Mesenchymal stem cell (in vitro differentiated cells and primary cell): ENCODE data around the gene GNG7.

Experiments used
- DNase-seq: peaks from one replicate; pipeline ENCODE4 v3.0.0-alpha.2; 2013
- H2AFZ ChIP-seq: one replicate; pipeline ENCODE4 v1.6.1; 2013; ENCODE audit warnings: low read depth, mild to moderate bottlenecking, control low read depth, inconsistent platforms, low read length, moderate library complexity
- H2AK5ac ChIP-seq: 2 replicates; pipeline ENCODE4 v1.6.1; 2013; ENCODE audit warnings: low read length, moderate library complexity, mild to moderate bottlenecking, inconsistent platforms; ENCODE audit not compliant: severe bottlenecking
- H2BK120ac ChIP-seq: one replicate; pipeline ENCODE4 v1.6.1; 2013; ENCODE audit warnings: low read depth, mild to moderate bottlenecking, inconsistent platforms, low read length, moderate library complexity
- H2BK12ac ChIP-seq, 2 experiments: one replicate each; pipeline ENCODE4 v1.6.1; 2013; ENCODE audit warnings: inconsistent platforms in 2 of 2, low read length in 2 of 2, mild to moderate bottlenecking in 2 of 2, moderate library complexity in 2 of 2, control low read depth in 1 of 2
- H2BK15ac ChIP-seq: one replicate; pipeline ENCODE4 v1.6.1; 2013; ENCODE audit warnings: mild to moderate bottlenecking, low read depth, inconsistent platforms; ENCODE audit not compliant: poor library complexity, severe bottlenecking
- H2BK5ac ChIP-seq: 2 replicates; pipeline ENCODE4 v1.6.1; 2013; ENCODE audit warnings: low read depth, mild to moderate bottlenecking, low read length, control low read depth, inconsistent platforms; ENCODE audit not compliant: poor library complexity, severe bottlenecking
- H3K14ac ChIP-seq, 2 experiments: one replicate each; pipeline ENCODE4 v1.6.1; 2013; ENCODE audit warnings: inconsistent platforms in 2 of 2, low read length in 2 of 2, control low read depth in 1 of 2, mild to moderate bottlenecking in 1 of 2, moderate library complexity in 1 of 2
- H3K18ac ChIP-seq, 2 experiments: one replicate each; pipeline ENCODE4 v1.6.1; 2013; ENCODE audit warnings: inconsistent platforms in 2 of 2, low read length in 2 of 2, control low read depth in 1 of 2, low read depth in 1 of 2, mild to moderate bottlenecking in 1 of 2
- H3K23ac ChIP-seq, 2 experiments: one replicate each; pipeline ENCODE4 v1.6.1; 2013; ENCODE audit warnings: inconsistent platforms in 2 of 2, low read length in 2 of 2, mild to moderate bottlenecking in 2 of 2, moderate library complexity in 2 of 2, control low read depth in 1 of 2
- H3K27ac ChIP-seq: 2 replicates; pipeline ENCODE4 v1.5.1; 2013; ENCODE audit warnings: mild to moderate bottlenecking, moderate library complexity, low read length, control low read depth, inconsistent platforms; ENCODE audit not compliant: poor library complexity, severe bottlenecking
- H3K27me3 ChIP-seq, 2 experiments: 2 replicates each; pipeline versions ENCODE4 v1.6.1 to v1.7.0; 2013; ENCODE audit warnings: low read length in 2 of 2, mild to moderate bottlenecking in 2 of 2, moderate library complexity in 2 of 2, control low read depth in 1 of 2, inconsistent platforms in 1 of 2; ENCODE audit not compliant: control insufficient read depth in 1 of 2, insufficient read depth in 1 of 2
- H3K36me3 ChIP-seq, 2 experiments: 2 replicates each; pipeline versions ENCODE4 v1.6.1 to v1.7.0; 2013; ENCODE audit warnings: low read length in 2 of 2, control low read depth in 1 of 2, inconsistent platforms in 1 of 2, low read depth in 1 of 2, mild to moderate bottlenecking in 1 of 2; ENCODE audit not compliant: insufficient read depth in 2 of 2, control insufficient read depth in 1 of 2
- H3K4ac ChIP-seq, 2 experiments: one replicate each; pipeline ENCODE4 v1.6.1; 2013; ENCODE audit warnings: inconsistent platforms in 2 of 2, low read length in 2 of 2, mild to moderate bottlenecking in 2 of 2, moderate library complexity in 2 of 2, control low read depth in 1 of 2, low read depth in 1 of 2
- H3K4me1 ChIP-seq: 2 replicates; pipeline ENCODE4 v1.6.1; 2013; ENCODE audit warnings: low read depth, low read length, control low read depth; ENCODE audit not compliant: control insufficient read depth, insufficient read depth
- H3K4me2 ChIP-seq: 2 replicates; pipeline ENCODE4 v1.6.1; 2013; ENCODE audit warnings: low read length, mild to moderate bottlenecking, inconsistent platforms; ENCODE audit not compliant: poor library complexity, severe bottlenecking
- H3K4me3 ChIP-seq, 2 experiments: 2 replicates each; pipeline versions ENCODE4 v1.5.1 to v1.7.0; 2013; ENCODE audit warnings: low read length in 2 of 2, mild to moderate bottlenecking in 2 of 2, control low read depth in 1 of 2, low read depth in 1 of 2; ENCODE audit not compliant: insufficient read depth in 1 of 2
- H3K79me1 ChIP-seq: replicated peaks from 2 replicates; pipeline ENCODE4 v1.6.1; 2013; ENCODE audit warnings: mild to moderate bottlenecking, control low read depth, low read length, inconsistent platforms; ENCODE audit not compliant: poor library complexity, severe bottlenecking
- H3K9ac ChIP-seq: 2 replicates; pipeline ENCODE4 v1.7.0; 2013; ENCODE audit warnings: mild to moderate bottlenecking, low read length, moderate library complexity
- H3K9me3 ChIP-seq: 2 replicates; pipeline ENCODE4 v1.7.0; 2013; ENCODE audit warnings: mild to moderate bottlenecking, low read length; ENCODE audit not compliant: control insufficient read depth
- H4K8ac ChIP-seq: one replicate; pipeline ENCODE4 v1.6.1; 2013; ENCODE audit warnings: inconsistent platforms, mild to moderate bottlenecking, low read length, moderate library complexity
- H4K91ac ChIP-seq: one replicate; pipeline ENCODE4 v1.6.1; 2013; ENCODE audit warnings: mild to moderate bottlenecking, low read length, inconsistent platforms
- WGBS: methylation state at CpG from one replicate; pipeline ENCODE4 v1.1.7; 2013; ENCODE audit warnings: mixed read lengths; 5-methylcytosine and 5-hydroxymethylcytosine counted together

GNG7 gene

GRCh38 chr19:2721570-2722540, 19.4 kb upstream of the GNG7 start:
- Histone ChIP-seq H3K4me1 (peaks cover 34% of the 10 kb centered on the region), H4K8ac (no peak overlapping the region), H2BK5ac (no peak overlapping the region), H3K14ac (no peak overlapping the region), H2AK5ac (no peak overlapping the region), H3K36me3 (peaks cover 0 to 4% of the 10 kb centered on the region in 2 experiments), H3K79me1 (no peaks in the 10 kb centered on the region), H3K9me3 (no peaks in the 10 kb centered on the region), H3K4me2 (peak overlapping the region; percentile 54), H2AFZ (no peak overlapping the region), H3K9ac (peak overlapping the region; percentile 51), H2BK120ac (no peak overlapping the region), H3K27me3 (peaks cover 8 to 50% of the 10 kb centered on the region in 2 experiments), H3K18ac (no peak overlapping the region), H3K4ac (no peak overlapping the region), H3K23ac (peak overlapping the region in 1 of 2 experiments; percentile 64), H2BK12ac (peak overlapping the region in 1 of 2 experiments; percentile 25), H2BK15ac (no peak overlapping the region), H3K4me3 (peak overlapping the region; percentile 14 to 66), H3K27ac (no peak overlapping the region), H4K91ac (no peak overlapping the region)
- DNase-seq, result no peak
- WGBS, result 32% methylated on average over 39 of the region's 39 CpGs

DNA sequence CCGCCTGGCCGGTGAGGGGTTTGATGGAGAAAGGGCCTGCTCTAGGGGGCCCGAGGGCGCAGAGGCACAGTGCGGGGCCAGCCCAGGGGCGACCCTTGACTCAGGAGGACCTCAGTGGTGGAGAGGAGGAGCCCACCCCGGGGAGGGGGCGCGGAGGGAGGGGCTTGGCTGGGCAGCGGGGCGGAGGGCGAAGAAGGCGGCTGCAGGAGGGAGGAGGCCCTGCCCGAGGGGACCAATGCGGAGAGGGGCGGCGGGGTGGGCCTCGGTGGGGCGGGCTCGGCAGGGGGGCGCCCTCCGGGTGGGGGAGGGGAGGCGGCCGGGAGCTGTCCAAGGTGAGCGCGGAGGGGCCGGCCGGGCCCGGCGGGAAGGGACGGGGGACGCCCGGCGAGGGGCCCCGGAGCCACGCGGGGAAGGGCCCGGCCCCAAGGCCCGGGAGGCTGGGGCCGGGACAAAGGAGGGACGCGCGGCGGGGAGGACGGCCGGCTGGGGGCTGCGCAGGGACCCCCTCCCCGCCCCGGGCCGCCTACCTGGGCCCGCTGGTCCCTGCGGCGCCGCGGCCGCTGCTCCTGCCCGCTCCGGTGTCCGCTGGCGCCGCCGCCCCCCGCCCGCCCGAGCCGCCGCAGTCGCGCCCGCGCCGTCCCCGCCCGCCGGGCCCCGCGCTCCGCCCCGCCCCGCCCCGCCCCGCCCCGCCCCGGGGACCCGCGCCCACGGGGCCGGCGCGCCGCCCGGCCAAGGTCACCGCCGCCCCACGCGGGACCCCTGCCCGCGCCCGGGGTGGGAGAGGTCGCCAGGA, 18.5 kb upstream of the GNG7 start, which contains the start of gene DIRAS1:
TSS of gene DIRAS1 (minus strand) at position 596 of the 793 bp plus-strand sequence. CDS start 3,566 bp downstream, outside the sequence.
- Histone ChIP-seq H3K9ac (peak within 1 kb of the TSS; percentile 73), H2AK5ac (no peak within 1 kb of the TSS), H3K79me1 (no peaks in the 10 kb centered on the region), H3K4me1 (peaks cover 34% of the 10 kb centered on the region), H3K23ac (peak within 1 kb of the TSS in 1 of 2 experiments; percentile 64), H2BK15ac (peak within 1 kb of the TSS; percentile 76), H2AFZ (no peak within 1 kb of the TSS), H2BK5ac (no peak within 1 kb of the TSS), H2BK120ac (peak within 1 kb of the TSS; percentile 21), H3K4ac (no peak within 1 kb of the TSS), H4K91ac (no peak within 1 kb of the TSS), H3K9me3 (no peaks in the 10 kb centered on the region), H3K18ac (no peak within 1 kb of the TSS), H3K4me3 (peak within 1 kb of the TSS; percentile 14 to 78), H3K14ac (peak within 1 kb of the TSS in 1 of 2 experiments; percentile 30), H3K27me3 (peaks cover 1 to 42% of the 10 kb centered on the region in 2 experiments), H2BK12ac (peak within 1 kb of the TSS in 1 of 2 experiments; percentile 25), H3K27ac (no peak within 1 kb of the TSS), H3K4me2 (peak within 1 kb of the TSS; percentile 54), H3K36me3 (peaks cover 0 to 10% of the 10 kb centered on the region in 2 experiments), H4K8ac (no peak within 1 kb of the TSS)
- no peak for DNase-seq
- WGBS, result 2% methylated on average over 29 of the region's 100 CpGs

GRCh38 chr19:2719920-2720776, 17.7 kb upstream of the GNG7 start:
- no peak overlapping the region for H3K4me2 ChIP-seq
- no peak overlapping the region for H2BK12ac ChIP-seq
- H3K27me3 ChIP-seq, result peaks cover 0 to 42% of the 10 kb centered on the region in 2 experiments
- peak overlapping the region in 1 of 2 experiments; percentile 78 for H3K4me3 ChIP-seq
- no peaks in the 10 kb centered on the region for H3K79me1 ChIP-seq
- peak overlapping the region in 1 of 2 experiments; percentile 9 for H3K23ac ChIP-seq
- H3K14ac ChIP-seq, result peak overlapping the region in 1 of 2 experiments; percentile 30
- no peak overlapping the region for H2AK5ac ChIP-seq
- WGBS, result 6% methylated on average over 30 of the region's 37 CpGs
- no peak overlapping the region for H2BK15ac ChIP-seq
- H3K9ac ChIP-seq, result peak overlapping the region; percentile 73
- no peak overlapping the region for H2AFZ ChIP-seq
- H4K8ac ChIP-seq, result no peak overlapping the region
- peak overlapping the region; percentile 21 for H2BK120ac ChIP-seq
- H2BK5ac ChIP-seq, result no peak overlapping the region
- no peak overlapping the region for H3K18ac ChIP-seq
- H3K4ac ChIP-seq, result no peak overlapping the region
- H3K27ac ChIP-seq, result no peak overlapping the region
- peaks cover 5% of the 10 kb centered on the region for H3K9me3 ChIP-seq
- H4K91ac ChIP-seq, result no peak overlapping the region
- DNase-seq, result peak; percentile 24
- H3K36me3 ChIP-seq, result peaks cover 0 to 19% of the 10 kb centered on the region in 2 experiments
- H3K4me1 ChIP-seq, result peaks cover 34% of the 10 kb centered on the region
